ENCODE data around the gene NRXN3. TPM values are rescaled to one million over a fixed set of nuclear protein-coding genes. Genes with fewer than 3 reads are reported as not detected.

The NRXN3 gene
- total and polyA plus RNA-seq, 2 experiments from 2014 or later = 1.0 to 1.8 TPM

- no peak overlapping the region for H2AFZ ChIP-seq
- H3K4me1 ChIP-seq (ENCODE audit: insufficient read depth) = peaks cover 7% of the 10 kb centered on the region; the same call in 1 of the 2 replicates
- H3K36me3 ChIP-seq (ENCODE audit: insufficient read depth) = no peaks in the 10 kb centered on the region
- H3K9me2 ChIP-seq (ENCODE audit: insufficient read depth) = no peaks in the 10 kb centered on the region
- no peaks in the 10 kb centered on the region for H3K27me3 ChIP-seq (ENCODE audit: insufficient read depth)
- H3K79me2 ChIP-seq (replicated peaks; ENCODE audit: insufficient read depth) = no peaks in the 10 kb centered on the region
- H3K4me3 Mint-ChIP-seq = no peak overlapping the region
- H3K27ac Mint-ChIP-seq = no peak overlapping the region
- H3K4me1 Mint-ChIP-seq = peaks cover 6% of the 10 kb centered on the region
- no peaks in the 10 kb centered on the region; the same call in 2 of the 3 replicates for H3K36me3 Mint-ChIP-seq (ENCODE audit: low read depth)
- TF ChIP-seq EZH2phosphoT487 (IDR thresholded peaks at IDR 0.05; ENCODE audit: unreplicated experiment) (no peak), CREB1 (CRISPR knock-in tag; IDR thresholded peaks at IDR 0.05; ENCODE audit: low read depth) (no peak), EZH2 (IDR thresholded peaks at IDR 0.05; ENCODE audit: low read depth, unreplicated experiment) (no peak), ETS1 (IDR thresholded peaks at IDR 0.05) (no peak), POLR2AphosphoS5 (IDR thresholded peaks at IDR 0.05; ENCODE audit: low read depth) (no peak), REST (IDR thresholded peaks at IDR 0.05; ENCODE audit: unreplicated experiment) (no peak), NANOG (IDR thresholded peaks at IDR 0.05; ENCODE audit: borderline replicate concordance) (no peak)
- DNase-seq (ENCODE audit: low spot score) (no peak), ATAC-seq (no peak)
- peaks cover 2% of the 10 kb centered on the region for H3K27me3 Mint-ChIP-seq (ENCODE audit: insufficient read depth, low read depth, poor library complexity)
- H3F3A ChIP-seq (replicated peaks; ENCODE audit: low read depth) = no peaks in the 10 kb centered on the region
- H3K4me3 ChIP-seq = no peak overlapping the region
- peaks cover 1% of the 10 kb centered on the region; the same call in 2 of the 3 replicates for H3K9me3 Mint-ChIP-seq
- H3K4me2 ChIP-seq = no peak overlapping the region
- no peak overlapping the region for H3K27ac ChIP-seq (ENCODE audit: low read depth)
- no peaks in the 10 kb centered on the region for H4K20me1 ChIP-seq (replicated peaks; ENCODE audit: insufficient read depth)
These were observed 1076.0 kb downstream of the NRXN3 start for GRCh38 chr14:79246173-79246572.

DNA sequence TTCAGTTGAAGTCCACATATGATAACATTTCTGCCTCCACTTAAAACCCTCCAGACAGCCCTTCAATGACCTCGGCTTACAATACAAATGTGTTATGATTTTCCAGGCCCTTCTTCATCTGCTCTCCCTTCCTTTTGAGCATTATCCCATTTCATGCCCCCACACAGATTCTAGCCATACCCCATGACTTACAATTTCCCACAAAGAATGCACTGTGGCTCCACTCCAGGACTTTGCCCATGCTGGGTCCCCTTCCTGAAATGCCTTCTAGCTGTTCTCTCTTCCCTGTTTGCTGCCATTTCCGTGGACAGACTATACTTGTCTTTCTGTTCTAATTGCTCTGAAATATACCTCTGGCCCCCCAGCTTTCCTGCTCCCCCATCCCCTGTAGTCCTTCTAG lies 1078.0 kb downstream of the NRXN3 start:
- H3K36me3 ChIP-seq (ENCODE audit: insufficient read depth) = no peaks in the 10 kb centered on the region
- Mint-ChIP-seq H3K4me3 (no peak overlapping the region), H3K27ac (no peak overlapping the region), H3K36me3 (ENCODE audit: low read depth) (no peaks in the 10 kb centered on the region), H3K27me3 (ENCODE audit: insufficient read depth, low read depth, poor library complexity) (no peaks in the 10 kb centered on the region), H3K4me1 (peaks cover 6% of the 10 kb centered on the region), H3K9me3 (no peaks in the 10 kb centered on the region)
- no peaks in the 10 kb centered on the region for H3K79me2 ChIP-seq (replicated peaks; ENCODE audit: insufficient read depth)
- no peak overlapping the region for H3K27ac ChIP-seq (ENCODE audit: low read depth)
- no peak overlapping the region for H3K4me2 ChIP-seq
- H3F3A ChIP-seq (replicated peaks; ENCODE audit: low read depth) = no peaks in the 10 kb centered on the region
- H3K27me3 ChIP-seq (ENCODE audit: insufficient read depth) = no peaks in the 10 kb centered on the region
- H3K4me3 ChIP-seq = no peak overlapping the region
- no peak overlapping the region for H2AFZ ChIP-seq
- H3K4me1 ChIP-seq (ENCODE audit: insufficient read depth) = peaks cover 7% of the 10 kb centered on the region; the same call in 1 of the 2 replicates
- ATAC-seq (no peak), DNase-seq (ENCODE audit: low spot score) (no peak)
- no peaks in the 10 kb centered on the region for H3K9me2 ChIP-seq (ENCODE audit: insufficient read depth)
- no peaks in the 10 kb centered on the region for H4K20me1 ChIP-seq (replicated peaks; ENCODE audit: insufficient read depth)
- TF ChIP-seq, protein P1, sequence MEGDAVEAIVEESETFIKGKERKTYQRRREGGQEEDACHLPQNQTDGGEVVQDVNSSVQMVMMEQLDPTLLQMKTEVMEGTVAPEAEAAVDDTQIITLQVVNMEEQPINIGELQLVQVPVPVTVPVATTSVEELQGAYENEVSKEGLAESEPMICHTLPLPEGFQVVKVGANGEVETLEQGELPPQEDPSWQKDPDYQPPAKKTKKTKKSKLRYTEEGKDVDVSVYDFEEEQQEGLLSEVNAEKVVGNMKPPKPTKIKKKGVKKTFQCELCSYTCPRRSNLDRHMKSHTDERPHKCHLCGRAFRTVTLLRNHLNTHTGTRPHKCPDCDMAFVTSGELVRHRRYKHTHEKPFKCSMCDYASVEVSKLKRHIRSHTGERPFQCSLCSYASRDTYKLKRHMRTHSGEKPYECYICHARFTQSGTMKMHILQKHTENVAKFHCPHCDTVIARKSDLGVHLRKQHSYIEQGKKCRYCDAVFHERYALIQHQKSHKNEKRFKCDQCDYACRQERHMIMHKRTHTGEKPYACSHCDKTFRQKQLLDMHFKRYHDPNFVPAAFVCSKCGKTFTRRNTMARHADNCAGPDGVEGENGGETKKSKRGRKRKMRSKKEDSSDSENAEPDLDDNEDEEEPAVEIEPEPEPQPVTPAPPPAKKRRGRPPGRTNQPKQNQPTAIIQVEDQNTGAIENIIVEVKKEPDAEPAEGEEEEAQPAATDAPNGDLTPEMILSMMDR (conservative IDR thresholded peaks at IDR 0.05; ENCODE audit: low read depth in 2 of 2) = no peak
- no peak for TF ChIP-seq ETS1 (IDR thresholded peaks at IDR 0.05)
- TF ChIP-seq CREB1 (CRISPR knock-in tag; IDR thresholded peaks at IDR 0.05; ENCODE audit: low read depth) = no peak
- TF ChIP-seq ZNF114 (CRISPR knock-in tag; IDR thresholded peaks at IDR 0.05) = no peak
- TF ChIP-seq POLR2AphosphoS5 (IDR thresholded peaks at IDR 0.05; ENCODE audit: low read depth) = no peak
- TF ChIP-seq STAT1 (IDR thresholded peaks at IDR 0.05; ENCODE audit: unreplicated experiment) = no peak
- no peak for TF ChIP-seq ZNF331 (CRISPR knock-in tag; IDR thresholded peaks at IDR 0.05; ENCODE audit: low read depth)
- no peak for TF ChIP-seq NANOG (IDR thresholded peaks at IDR 0.05; ENCODE audit: borderline replicate concordance)

All from GM23338 (cell line).